Fibroblast of lung (primary cell): Measurements from ENCODE around the gene PIK3C2G. TPM values are rescaled to one million over a fixed set of nuclear protein-coding genes. Genes with fewer than 3 reads are reported as not detected.
A peak's percentile ranks its signal among the peaks of the same experiment; 100 is the strongest.

ENCODE experiments used
- DNase-seq, 2 donors: peaks; one replicate each; pipeline versions ENCODE4 v3.0.0 to v3.0.0-alpha.2; 2010; ENCODE audit warnings: low read depth in 2 of 2
- H2AFZ ChIP-seq: 2 replicates; pipeline ENCODE4 v1.5.1; 2012; ENCODE audit warnings: low read length, control low read depth, inconsistent platforms
- H3K27ac ChIP-seq: 2 replicates; pipeline ENCODE4 v1.5.1; 2011; ENCODE audit warnings: low read length, control low read depth; ENCODE audit not compliant: insufficient read depth
- H3K27me3 ChIP-seq: 2 replicates; pipeline ENCODE4 v1.5.1; 2011; ENCODE audit warnings: mild to moderate bottlenecking, low read length; ENCODE audit not compliant: control insufficient read depth, insufficient read depth
- H3K36me3 ChIP-seq: 2 replicates; pipeline ENCODE4 v1.5.1; 2011; ENCODE audit warnings: low read length; ENCODE audit not compliant: control insufficient read depth, insufficient read depth
- H3K4me1 ChIP-seq: 2 replicates; pipeline ENCODE4 v1.5.1; 2011; ENCODE audit warnings: low read length; ENCODE audit not compliant: control insufficient read depth, insufficient read depth; ENCODE audit errors: extremely low read depth
- H3K4me2 ChIP-seq: 2 replicates; pipeline ENCODE4 v1.5.1; 2011; ENCODE audit warnings: low read length, control low read depth; ENCODE audit not compliant: insufficient read depth; ENCODE audit errors: extremely low read depth
- H3K4me3 ChIP-seq, 4 experiments: fragments of 200-600 bp in 1 of 4; sonication (generic) in 1 of 4; replicated peaks in 1 of 4; 2 replicates each; pipeline ENCODE4 v1.5.1; 2011 to 2016; ENCODE audit warnings: low read length in 4 of 4, low read depth in 3 of 4, mild to moderate bottlenecking in 3 of 4, control low read depth in 2 of 4, inconsistent platforms in 1 of 4, mixed read lengths in 1 of 4; ENCODE audit not compliant: insufficient read depth in 1 of 4; ENCODE audit errors: control extremely low read depth in 1 of 4
- H3K79me2 ChIP-seq: 2 replicates; pipeline ENCODE4 v1.5.1; 2012; ENCODE audit warnings: mild to moderate bottlenecking, low read length, inconsistent platforms; ENCODE audit not compliant: control insufficient read depth, insufficient read depth
- H3K9ac ChIP-seq: 2 replicates; pipeline ENCODE4 v1.5.1; 2011; ENCODE audit warnings: mild to moderate bottlenecking, low read length, control low read depth; ENCODE audit not compliant: insufficient read depth
- H3K9me3 ChIP-seq: 2 replicates; pipeline ENCODE4 v1.5.1; 2012; ENCODE audit warnings: low read depth, low read length; ENCODE audit not compliant: control insufficient read depth, insufficient read depth
- H4K20me1 ChIP-seq: 2 replicates; pipeline ENCODE4 v1.5.1; 2011; ENCODE audit warnings: low read length; ENCODE audit not compliant: control insufficient read depth, insufficient read depth; ENCODE audit errors: extremely low read depth
- EZH2 ChIP-seq: IDR thresholded peaks from 2 replicates; pipeline ENCODE4 v1.5.1; 2012; ENCODE audit warnings: low read length, control low read depth, mild to moderate bottlenecking; ENCODE audit errors: missing control alignments
- polyA plus RNA-seq, 2 donors: library from polyadenylated mRNA; depleted of rRNA in 1 of 2; stranded (reverse) in 1 of 2; unstranded in 1 of 2; fragments of >200 nt; gene quantifications; 2 replicates each; pipeline ENCODE4 v1.2.1, GENCODE V29; 2011 to 2012; ENCODE audit warnings: missing spikeins in 1 of 2
- total RNA-seq: library from RNA; depleted of rRNA; stranded (reverse); fragments of >200 nt; gene quantifications from 2 replicates; pipeline ENCODE4 v1.2.1, GENCODE V29; 2014
- TF ChIP-seq, protein P1 (sequence below), 2 donors: IDR thresholded peaks in 1 of 2; conservative IDR thresholded peaks in 1 of 2; 1 replicate in 1 of 2; 2 replicates in 1 of 2; pipeline ENCODE4 v1.5.1; 2011 to 2012; ENCODE audit warnings: low read length in 2 of 2, control low read depth in 1 of 2, inconsistent platforms in 1 of 2, low read depth in 1 of 2, mild to moderate bottlenecking in 1 of 2

The PIK3C2G gene
- total and polyA plus RNA-seq, 2 donors (not counting 1 experiment from before 2014, with no cell fraction given), result not detected

DNA sequence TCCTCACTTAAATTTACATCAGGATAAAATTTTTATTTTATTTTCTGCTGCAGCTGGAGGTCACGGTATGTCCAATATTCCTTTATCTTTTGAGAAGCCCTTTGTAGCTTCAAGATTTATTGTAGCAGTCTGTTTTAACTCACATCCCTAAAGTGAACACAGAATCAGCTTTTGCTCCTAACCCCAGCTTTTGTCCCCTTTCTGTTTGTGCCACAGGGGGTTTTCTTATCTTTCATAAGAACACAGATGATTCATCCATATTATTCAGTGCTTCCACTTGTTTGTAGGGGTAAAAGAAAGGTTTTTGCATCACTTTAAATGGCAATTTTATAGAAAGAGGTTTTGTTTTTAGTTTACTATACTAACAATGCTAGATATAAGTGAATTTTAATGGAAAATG, 21.8 kb upstream of the PIK3C2G start:
- Histone ChIP-seq H3K27ac (no peak overlapping the region), H2AFZ (no peak overlapping the region)
- DNase-seq, result peak in 1 of 2 donors; percentile 9

DNA sequence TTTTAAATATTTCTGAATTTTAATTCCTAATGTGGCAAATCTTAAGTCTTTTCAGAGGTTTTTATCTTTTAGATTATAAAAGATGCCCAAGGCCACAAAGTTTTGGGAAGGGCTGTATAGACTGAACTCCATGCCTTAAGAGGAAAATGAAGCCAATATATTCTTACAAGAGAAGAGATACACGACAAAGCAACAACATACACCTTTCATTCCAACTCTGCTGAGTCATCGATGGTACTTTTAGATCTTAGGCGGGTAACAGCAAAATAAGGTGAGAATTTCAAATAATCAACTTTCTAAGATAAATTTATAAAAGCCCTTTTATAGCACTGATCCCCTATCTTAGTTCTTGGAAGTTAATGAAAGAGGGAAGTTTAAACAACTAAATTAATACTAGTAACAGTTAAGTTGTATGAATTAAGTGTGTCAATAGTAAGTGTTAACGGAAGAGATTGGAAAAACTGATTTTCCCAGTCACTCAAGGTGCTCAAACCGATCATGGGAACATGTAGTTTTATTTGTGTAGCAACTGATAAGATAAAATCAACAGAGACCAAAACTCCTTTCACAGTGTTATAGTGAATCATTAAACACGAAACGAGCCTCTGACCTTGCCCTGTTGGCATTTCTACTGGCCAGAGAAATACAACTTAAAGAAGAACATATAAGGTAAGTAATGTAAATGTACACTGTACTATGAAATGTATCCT, 18.8 kb upstream of the PIK3C2G start:
- no peaks in the 10 kb centered on the region for H3K36me3 ChIP-seq
- H3K27me3 ChIP-seq, result no peaks in the 10 kb centered on the region
- H3K4me1 ChIP-seq, result no peaks in the 10 kb centered on the region
- H3K9me3 ChIP-seq, result no peaks in the 10 kb centered on the region
- H3K27ac ChIP-seq, result no peak overlapping the region
- H3K4me2 ChIP-seq, result no peak overlapping the region
- no peak overlapping the region for H3K4me3 ChIP-seq
- H3K9ac ChIP-seq, result no peak overlapping the region
- no peaks in the 10 kb centered on the region for H3K79me2 ChIP-seq
- no peak overlapping the region for H2AFZ ChIP-seq
- TF ChIP-seq, protein P1, sequence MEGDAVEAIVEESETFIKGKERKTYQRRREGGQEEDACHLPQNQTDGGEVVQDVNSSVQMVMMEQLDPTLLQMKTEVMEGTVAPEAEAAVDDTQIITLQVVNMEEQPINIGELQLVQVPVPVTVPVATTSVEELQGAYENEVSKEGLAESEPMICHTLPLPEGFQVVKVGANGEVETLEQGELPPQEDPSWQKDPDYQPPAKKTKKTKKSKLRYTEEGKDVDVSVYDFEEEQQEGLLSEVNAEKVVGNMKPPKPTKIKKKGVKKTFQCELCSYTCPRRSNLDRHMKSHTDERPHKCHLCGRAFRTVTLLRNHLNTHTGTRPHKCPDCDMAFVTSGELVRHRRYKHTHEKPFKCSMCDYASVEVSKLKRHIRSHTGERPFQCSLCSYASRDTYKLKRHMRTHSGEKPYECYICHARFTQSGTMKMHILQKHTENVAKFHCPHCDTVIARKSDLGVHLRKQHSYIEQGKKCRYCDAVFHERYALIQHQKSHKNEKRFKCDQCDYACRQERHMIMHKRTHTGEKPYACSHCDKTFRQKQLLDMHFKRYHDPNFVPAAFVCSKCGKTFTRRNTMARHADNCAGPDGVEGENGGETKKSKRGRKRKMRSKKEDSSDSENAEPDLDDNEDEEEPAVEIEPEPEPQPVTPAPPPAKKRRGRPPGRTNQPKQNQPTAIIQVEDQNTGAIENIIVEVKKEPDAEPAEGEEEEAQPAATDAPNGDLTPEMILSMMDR (conservative IDR thresholded peaks at IDR 0.05 in 1 of 2, IDR thresholded peaks at IDR 0.05 in 1 of 2; ENCODE audit: low read depth in 1 of 2, low read length in 2 of 2), result no peak
- no peak for TF ChIP-seq EZH2
- H4K20me1 ChIP-seq, result no peaks in the 10 kb centered on the region
- no peak for DNase-seq

More for the DNA sequence above, 21.8 kb upstream of the PIK3C2G start:
- H3K9me3 ChIP-seq, result no peaks in the 10 kb centered on the region
- H4K20me1 ChIP-seq, result no peaks in the 10 kb centered on the region
- H3K4me1 ChIP-seq, result no peaks in the 10 kb centered on the region
- H3K79me2 ChIP-seq, result no peaks in the 10 kb centered on the region
- H3K36me3 ChIP-seq, result no peaks in the 10 kb centered on the region
- no peak for TF ChIP-seq EZH2
- TF ChIP-seq, protein P1 (conservative IDR thresholded peaks at IDR 0.05 in 1 of 2, IDR thresholded peaks at IDR 0.05 in 1 of 2; ENCODE audit: low read depth in 1 of 2, low read length in 2 of 2), result no peak
- no peak overlapping the region for H3K4me2 ChIP-seq
- no peak overlapping the region for H3K9ac ChIP-seq
- no peak overlapping the region for H3K4me3 ChIP-seq
- H3K27me3 ChIP-seq, result no peaks in the 10 kb centered on the region

DNA sequence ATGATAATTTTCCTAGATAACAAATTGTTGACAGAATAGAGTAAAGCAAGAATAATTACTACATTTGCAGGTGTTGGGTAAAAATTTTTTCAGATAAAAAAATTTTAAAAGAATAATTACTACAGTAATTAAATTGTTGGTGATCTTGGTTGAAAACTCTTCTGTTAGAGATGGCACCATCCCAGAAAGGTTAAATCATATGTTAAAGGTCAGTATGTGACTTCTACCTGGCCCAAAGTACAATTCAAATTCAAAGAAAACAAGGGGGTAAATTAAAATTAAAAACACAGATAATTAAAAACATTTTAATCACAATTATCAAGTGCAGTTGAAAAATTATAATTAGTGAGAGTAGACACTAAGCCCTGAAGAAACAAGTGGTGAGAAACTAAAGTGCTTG, 18.1 kb upstream of the PIK3C2G start:
- Histone ChIP-seq H2AFZ (no peak overlapping the region), H4K20me1 (no peaks in the 10 kb centered on the region), H3K9ac (no peak overlapping the region), H3K27me3 (no peaks in the 10 kb centered on the region), H3K4me3 (no peak overlapping the region), H3K4me2 (no peak overlapping the region), H3K36me3 (no peaks in the 10 kb centered on the region), H3K4me1 (no peaks in the 10 kb centered on the region), H3K9me3 (no peaks in the 10 kb centered on the region), H3K27ac (no peak overlapping the region), H3K79me2 (no peaks in the 10 kb centered on the region)
- DNase-seq, result no peak
- no peak for TF ChIP-seq EZH2
- TF ChIP-seq, protein P1 (conservative IDR thresholded peaks at IDR 0.05 in 1 of 2, IDR thresholded peaks at IDR 0.05 in 1 of 2; ENCODE audit: low read depth in 1 of 2, low read length in 2 of 2), result no peak
